B cell (primary cell): ENCODE measurements around the gene C10orf90. TPM values are rescaled to one million over a fixed set of nuclear protein-coding genes. Genes with fewer than 3 reads are reported as not detected.

ENCODE experiments used
- ATAC-seq: fragments of 200-7000 bp; cut with Tn5 transposase; one replicate; pipeline ENCODE4 v1.10.0; 2021; ENCODE audit warnings: low read depth, mild to moderate bottlenecking, moderate number of reproducible peaks, moderate library complexity
- CTCF ChIA-PET: fragments of 350-600 bp; sonication (Branson Sonifier 250); formaldehyde crosslinking; loops from one replicate; lab custom pipeline; 2021; ENCODE audit warnings: antibody characterized with exemption, inconsistent platforms; lab: Charles Lee
- POLR2A ChIA-PET: fragments of 350-600 bp; sonication (Branson Sonifier 250); formaldehyde crosslinking; loops from one replicate; lab custom pipeline; 2021; ENCODE audit warnings: antibody characterized with exemption; lab: Charles Lee
- DNase-seq: peaks from one replicate; pipeline ENCODE4 v3.0.0; 2013
- H2AFZ ChIP-seq: 2 replicates; pipeline ENCODE4 v1.6.1; 2012; ENCODE audit warnings: mild to moderate bottlenecking, low read depth, low read length; ENCODE audit not compliant: insufficient read depth, poor library complexity, severe bottlenecking
- H3K27ac ChIP-seq, 2 donors: 1 replicate in 1 of 2; 2 replicates in 1 of 2; pipeline ENCODE4 v1.5.1; 2012 to 2013; ENCODE audit warnings: low read length in 2 of 2, mild to moderate bottlenecking in 2 of 2, moderate library complexity in 1 of 2
- H3K27me3 ChIP-seq, 4 experiments: fragments of 200-600 bp in 1 of 4; sonication (generic) in 1 of 4; replicated peaks in 1 of 4; 1 replicate in 2 of 4; 2 replicates in 2 of 4; pipeline versions ENCODE4 v1.6.1 to v1.7.0; 2013 to 2016; ENCODE audit warnings: low read length in 3 of 4, mild to moderate bottlenecking in 2 of 4, mixed read lengths in 1 of 4, moderate library complexity in 1 of 4; ENCODE audit not compliant: insufficient read depth in 4 of 4, control insufficient read depth in 3 of 4; ENCODE audit errors: control extremely low read depth in 1 of 4
- H3K36me3 ChIP-seq, 2 experiments: replicated peaks in 1 of 2; 1 replicate in 1 of 2; 2 replicates in 1 of 2; pipeline versions ENCODE4 v1.6.1 to v1.7.1; 2013; ENCODE audit warnings: low read length in 1 of 2; ENCODE audit not compliant: insufficient read depth in 2 of 2, control insufficient read depth in 1 of 2; ENCODE audit errors: control extremely low read depth in 1 of 2, extremely low read depth in 1 of 2
- H3K4me1 ChIP-seq, 2 donors: fragments of 200-600 bp in 1 of 2; sonication (generic) in 1 of 2; 1 replicate in 1 of 2; 2 replicates in 1 of 2; pipeline versions ENCODE4 v1.5.1 to v1.6.1; 2013 to 2017; ENCODE audit warnings: low read length in 2 of 2; ENCODE audit not compliant: control insufficient read depth in 2 of 2, insufficient read depth in 2 of 2
- H3K4me2 ChIP-seq: replicated peaks from 2 replicates; pipeline ENCODE3; 2012; ENCODE audit warnings: mild to moderate bottlenecking, low read depth, low read length; ENCODE audit not compliant: poor library complexity, severe bottlenecking
- H3K4me3 ChIP-seq, 5 experiments: fragments of 200-600 bp in 1 of 5; sonication (generic) in 1 of 5; 1 replicate in 3 of 5; 2 replicates in 2 of 5; pipeline versions ENCODE4 v1.5.1 to v1.7.0; 2011 to 2016; ENCODE audit warnings: low read length in 4 of 5, mild to moderate bottlenecking in 4 of 5, low read depth in 2 of 5, control low read depth in 1 of 5, moderate library complexity in 1 of 5; ENCODE audit not compliant: insufficient read depth in 1 of 5; ENCODE audit errors: control extremely low read depth in 1 of 5, extremely low read depth in 1 of 5
- H3K79me2 ChIP-seq: fragments of 200-600 bp; sonication (generic); one replicate; pipeline ENCODE4 v1.6.0; 2016; ENCODE audit warnings: low read length; ENCODE audit not compliant: control insufficient read depth, insufficient read depth
- H3K9ac ChIP-seq: fragments of 200-600 bp; sonication (generic); 2 replicates; pipeline ENCODE4 v1.6.1; 2017; ENCODE audit warnings: mild to moderate bottlenecking, low read length, moderate library complexity
- H3K9me3 ChIP-seq, 3 donors: one replicate each; pipeline versions ENCODE4 v1.6.1 to v1.7.1; 2013; ENCODE audit warnings: low read length in 2 of 3; ENCODE audit not compliant: control insufficient read depth in 2 of 3, insufficient read depth in 1 of 3; ENCODE audit errors: control extremely low read depth in 1 of 3
- H4K20me1 ChIP-seq: 2 replicates; pipeline ENCODE4 v1.6.0; 2012; ENCODE audit warnings: mild to moderate bottlenecking, low read length; ENCODE audit not compliant: insufficient read depth, control insufficient read depth, poor library complexity, severe bottlenecking
- H3K27ac Mint-ChIP-seq: one replicate; pipeline ENCODE4 v1.8.0; 2021; ENCODE audit warnings: mixed read lengths
- H3K27me3 Mint-ChIP-seq: one replicate; pipeline ENCODE4 v1.8.0; 2021; ENCODE audit warnings: mixed read lengths
- H3K4me1 Mint-ChIP-seq: one replicate; pipeline ENCODE4 v1.8.0; 2021; ENCODE audit warnings: mixed read lengths
- H3K4me3 Mint-ChIP-seq: one replicate; pipeline ENCODE4 v1.8.0; 2021; ENCODE audit warnings: mixed read lengths
- H3K9me3 Mint-ChIP-seq: one replicate; pipeline ENCODE4 v1.8.0; 2022; ENCODE audit warnings: mixed read lengths; ENCODE audit not compliant: insufficient read depth
- EZH2 ChIP-seq: IDR thresholded peaks from 2 replicates; pipeline ENCODE4 v1.6.1; 2012; ENCODE audit warnings: borderline replicate concordance, low read depth, mild to moderate bottlenecking, moderate library complexity, low read length; ENCODE audit not compliant: insufficient read depth, poor library complexity, severe bottlenecking
- WGBS: methylation state at CpG from one replicate; pipeline ENCODE4 v1.1.5; 2013; ENCODE audit warnings: missing lambda C conversion rate; ENCODE audit not compliant: insufficient coverage; 5-methylcytosine and 5-hydroxymethylcytosine counted together
- intact Hi-C: fragments of 100-400 bp; cut with micrococcal nuclease; formaldehyde crosslinking; loops from one replicate; pipeline ENCODE4 v1.10.0; 2022
- polyA plus RNA-seq: library from polyadenylated mRNA; depleted of rRNA; stranded (reverse); fragments of >200 nt; gene quantifications from 2 replicates; pipeline ENCODE4 v1.2.3, GENCODE V29; 2012
- total RNA-seq, 2 donors: library from RNA; stranded (reverse); fragments of 120-200 nt in 1 of 2; gene quantifications; 1 replicate in 1 of 2; 2 replicates in 1 of 2; pipeline versions ENCODE4 v1.2.3 to v1.2.4, GENCODE V29; 2013 to 2022
- TF ChIP-seq, protein P1 (sequence below): fragments of 200-600 bp; IDR thresholded peaks from one replicate; pipeline ENCODE4 v1.8.0; 2022; ENCODE audit warnings: antibody characterized with exemption, mild to moderate bottlenecking

Gene C10orf90
- total and polyA plus RNA-seq, 2 donors (not counting 1 experiment from before 2014, with no cell fraction given), result not detected

DNA sequence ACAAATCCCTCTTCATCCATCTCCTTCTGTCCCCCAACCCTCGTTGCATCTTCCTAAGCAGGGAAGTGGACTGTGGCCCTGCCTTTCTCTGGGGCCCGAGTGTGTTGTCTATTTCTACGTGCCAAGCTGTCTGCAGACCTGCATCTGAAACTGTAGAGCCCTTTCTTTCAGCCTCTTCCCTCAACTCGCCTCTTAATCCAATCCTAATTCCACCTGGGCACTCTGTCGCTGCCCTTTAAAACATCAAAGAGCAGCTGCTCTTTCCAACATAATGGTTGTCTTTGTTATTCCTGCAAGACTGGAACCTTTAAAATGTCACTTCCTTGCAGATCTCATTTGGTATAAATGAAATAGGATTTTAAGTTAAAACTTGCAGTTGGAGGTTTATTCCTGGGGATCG is 260.7 kb downstream of the C10orf90 start:
- no peak for TF ChIP-seq EZH2
- TF ChIP-seq, protein P1, sequence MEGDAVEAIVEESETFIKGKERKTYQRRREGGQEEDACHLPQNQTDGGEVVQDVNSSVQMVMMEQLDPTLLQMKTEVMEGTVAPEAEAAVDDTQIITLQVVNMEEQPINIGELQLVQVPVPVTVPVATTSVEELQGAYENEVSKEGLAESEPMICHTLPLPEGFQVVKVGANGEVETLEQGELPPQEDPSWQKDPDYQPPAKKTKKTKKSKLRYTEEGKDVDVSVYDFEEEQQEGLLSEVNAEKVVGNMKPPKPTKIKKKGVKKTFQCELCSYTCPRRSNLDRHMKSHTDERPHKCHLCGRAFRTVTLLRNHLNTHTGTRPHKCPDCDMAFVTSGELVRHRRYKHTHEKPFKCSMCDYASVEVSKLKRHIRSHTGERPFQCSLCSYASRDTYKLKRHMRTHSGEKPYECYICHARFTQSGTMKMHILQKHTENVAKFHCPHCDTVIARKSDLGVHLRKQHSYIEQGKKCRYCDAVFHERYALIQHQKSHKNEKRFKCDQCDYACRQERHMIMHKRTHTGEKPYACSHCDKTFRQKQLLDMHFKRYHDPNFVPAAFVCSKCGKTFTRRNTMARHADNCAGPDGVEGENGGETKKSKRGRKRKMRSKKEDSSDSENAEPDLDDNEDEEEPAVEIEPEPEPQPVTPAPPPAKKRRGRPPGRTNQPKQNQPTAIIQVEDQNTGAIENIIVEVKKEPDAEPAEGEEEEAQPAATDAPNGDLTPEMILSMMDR, result no peak
- intact Hi-C loops, result no loop called here
- H3K27me3 Mint-ChIP-seq, result peaks cover 3% of the 10 kb centered on the region
- H3K4me1 Mint-ChIP-seq, result no peaks in the 10 kb centered on the region
- no peaks in the 10 kb centered on the region for H3K4me1 ChIP-seq
- ChIA-PET POLR2A (no interaction called here), CTCF (no interaction called here)
- ATAC-seq, result no peak
- H3K27ac ChIP-seq, result no peak overlapping the region
- no peak overlapping the region for H3K4me3 Mint-ChIP-seq
- H3K27ac Mint-ChIP-seq, result no peak overlapping the region
- no peak overlapping the region for H3K4me2 ChIP-seq
- H2AFZ ChIP-seq, result no peak overlapping the region
- H4K20me1 ChIP-seq, result no peaks in the 10 kb centered on the region
- H3K9me3 ChIP-seq, result peaks cover 0 to 2% (median 0%) of the 10 kb centered on the region in 3 donors
- no peaks in the 10 kb centered on the region for H3K9me3 Mint-ChIP-seq
- no peak for DNase-seq
- H3K36me3 ChIP-seq, result no peaks in the 10 kb centered on the region
- H3K27me3 ChIP-seq, result no peaks in the 10 kb centered on the region
- 68% methylated on average over 5 of the region's 6 CpGs for WGBS
- H3K4me3 ChIP-seq, result no peak overlapping the region
- H3K79me2 ChIP-seq, result no peaks in the 10 kb centered on the region
- no peak overlapping the region for H3K9ac ChIP-seq

DNA sequence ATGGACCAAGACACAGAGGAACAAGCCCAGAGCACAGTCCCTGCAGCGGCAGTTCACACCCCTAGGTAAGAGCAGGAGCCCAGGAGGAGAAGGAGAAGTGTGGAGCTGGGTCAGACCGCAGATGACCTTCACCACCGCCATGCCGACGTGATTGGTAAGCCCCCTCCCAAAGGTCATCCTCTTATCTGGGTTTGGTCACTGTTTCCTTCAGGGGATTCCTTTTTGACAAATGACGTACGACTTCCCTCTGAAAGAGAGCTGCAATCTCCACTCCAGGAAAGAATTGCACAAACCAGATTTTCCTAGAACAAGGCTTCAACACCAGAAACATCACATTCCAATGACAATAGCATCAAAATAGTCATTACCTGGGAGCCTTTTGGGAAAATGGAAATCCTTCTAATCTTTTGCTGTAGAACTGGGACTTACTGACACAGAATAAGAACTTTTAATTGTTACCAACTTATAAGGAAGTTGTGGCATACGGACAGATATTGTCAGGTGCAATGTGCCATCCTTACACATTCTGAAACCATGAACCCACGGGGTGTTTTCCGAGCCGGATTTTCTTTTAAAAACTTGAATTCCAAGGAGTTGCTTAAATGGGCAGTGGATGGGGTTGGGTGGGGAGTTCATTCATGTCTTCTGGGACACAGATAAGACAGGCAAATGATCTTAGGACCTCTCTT is 261.4 kb downstream of the C10orf90 start:
- ChIA-PET CTCF (no interaction called here), POLR2A (no interaction called here)
- Histone ChIP-seq H3K27ac (no peak overlapping the region), H3K4me2 (no peak overlapping the region), H3K36me3 (no peaks in the 10 kb centered on the region), H2AFZ (no peak overlapping the region), H4K20me1 (no peaks in the 10 kb centered on the region), H3K79me2 (no peaks in the 10 kb centered on the region), H3K4me3 (no peak overlapping the region), H3K4me1 (no peaks in the 10 kb centered on the region), H3K9me3 (peaks cover 0 to 2% (median 0%) of the 10 kb centered on the region in 3 donors), H3K9ac (no peak overlapping the region), H3K27me3 (no peaks in the 10 kb centered on the region)
- 17% methylated on average over 7 of the region's 11 CpGs for WGBS
- Mint-ChIP-seq H3K4me3 (no peak overlapping the region), H3K27me3 (peaks cover 3% of the 10 kb centered on the region), H3K27ac (no peak overlapping the region), H3K9me3 (no peaks in the 10 kb centered on the region), H3K4me1 (no peaks in the 10 kb centered on the region)
- TF ChIP-seq, protein P1, result no peak
- TF ChIP-seq EZH2, result no peak
- ATAC-seq, result no peak
- intact Hi-C loops, result no loop called here
- DNase-seq, result no peak
